B cell (primary cell): ENCODE measurements around the gene PCDH1. TPM values are rescaled to one million over a fixed set of nuclear protein-coding genes. Genes with fewer than 3 reads are reported as not detected.

ENCODE experiments used
- ATAC-seq: fragments of 200-7000 bp; cut with Tn5 transposase; one replicate; pipeline ENCODE4 v1.10.0; 2021; ENCODE audit warnings: low read depth, mild to moderate bottlenecking, moderate number of reproducible peaks, moderate library complexity
- CTCF ChIA-PET: fragments of 350-600 bp; sonication (Branson Sonifier 250); formaldehyde crosslinking; loops from one replicate; lab custom pipeline; 2021; ENCODE audit warnings: antibody characterized with exemption, inconsistent platforms; lab: Charles Lee
- POLR2A ChIA-PET: fragments of 350-600 bp; sonication (Branson Sonifier 250); formaldehyde crosslinking; loops from one replicate; lab custom pipeline; 2021; ENCODE audit warnings: antibody characterized with exemption; lab: Charles Lee
- DNase-seq: peaks from one replicate; pipeline ENCODE4 v3.0.0; 2013
- H2AFZ ChIP-seq: 2 replicates; pipeline ENCODE4 v1.6.1; 2012; ENCODE audit warnings: mild to moderate bottlenecking, low read depth, low read length; ENCODE audit not compliant: insufficient read depth, poor library complexity, severe bottlenecking
- H3K27ac ChIP-seq, 2 donors: 1 replicate in 1 of 2; 2 replicates in 1 of 2; pipeline ENCODE4 v1.5.1; 2012 to 2013; ENCODE audit warnings: low read length in 2 of 2, mild to moderate bottlenecking in 2 of 2, moderate library complexity in 1 of 2
- H3K27me3 ChIP-seq, 4 experiments: fragments of 200-600 bp in 1 of 4; sonication (generic) in 1 of 4; replicated peaks in 1 of 4; 1 replicate in 2 of 4; 2 replicates in 2 of 4; pipeline versions ENCODE4 v1.6.1 to v1.7.0; 2013 to 2016; ENCODE audit warnings: low read length in 3 of 4, mild to moderate bottlenecking in 2 of 4, mixed read lengths in 1 of 4, moderate library complexity in 1 of 4; ENCODE audit not compliant: insufficient read depth in 4 of 4, control insufficient read depth in 3 of 4; ENCODE audit errors: control extremely low read depth in 1 of 4
- H3K36me3 ChIP-seq, 2 experiments: replicated peaks in 1 of 2; 1 replicate in 1 of 2; 2 replicates in 1 of 2; pipeline versions ENCODE4 v1.6.1 to v1.7.1; 2013; ENCODE audit warnings: low read length in 1 of 2; ENCODE audit not compliant: insufficient read depth in 2 of 2, control insufficient read depth in 1 of 2; ENCODE audit errors: control extremely low read depth in 1 of 2, extremely low read depth in 1 of 2
- H3K4me1 ChIP-seq, 2 donors: fragments of 200-600 bp in 1 of 2; sonication (generic) in 1 of 2; 1 replicate in 1 of 2; 2 replicates in 1 of 2; pipeline versions ENCODE4 v1.5.1 to v1.6.1; 2013 to 2017; ENCODE audit warnings: low read length in 2 of 2; ENCODE audit not compliant: control insufficient read depth in 2 of 2, insufficient read depth in 2 of 2
- H3K4me2 ChIP-seq: replicated peaks from 2 replicates; pipeline ENCODE3; 2012; ENCODE audit warnings: mild to moderate bottlenecking, low read depth, low read length; ENCODE audit not compliant: poor library complexity, severe bottlenecking
- H3K4me3 ChIP-seq, 5 experiments: fragments of 200-600 bp in 1 of 5; sonication (generic) in 1 of 5; 1 replicate in 3 of 5; 2 replicates in 2 of 5; pipeline versions ENCODE4 v1.5.1 to v1.7.0; 2011 to 2016; ENCODE audit warnings: low read length in 4 of 5, mild to moderate bottlenecking in 4 of 5, low read depth in 2 of 5, control low read depth in 1 of 5, moderate library complexity in 1 of 5; ENCODE audit not compliant: insufficient read depth in 1 of 5; ENCODE audit errors: control extremely low read depth in 1 of 5, extremely low read depth in 1 of 5
- H3K79me2 ChIP-seq: fragments of 200-600 bp; sonication (generic); one replicate; pipeline ENCODE4 v1.6.0; 2016; ENCODE audit warnings: low read length; ENCODE audit not compliant: control insufficient read depth, insufficient read depth
- H3K9ac ChIP-seq: fragments of 200-600 bp; sonication (generic); 2 replicates; pipeline ENCODE4 v1.6.1; 2017; ENCODE audit warnings: mild to moderate bottlenecking, low read length, moderate library complexity
- H3K9me3 ChIP-seq, 3 donors: one replicate each; pipeline versions ENCODE4 v1.6.1 to v1.7.1; 2013; ENCODE audit warnings: low read length in 2 of 3; ENCODE audit not compliant: control insufficient read depth in 2 of 3, insufficient read depth in 1 of 3; ENCODE audit errors: control extremely low read depth in 1 of 3
- H4K20me1 ChIP-seq: 2 replicates; pipeline ENCODE4 v1.6.0; 2012; ENCODE audit warnings: mild to moderate bottlenecking, low read length; ENCODE audit not compliant: insufficient read depth, control insufficient read depth, poor library complexity, severe bottlenecking
- H3K27ac Mint-ChIP-seq: one replicate; pipeline ENCODE4 v1.8.0; 2021; ENCODE audit warnings: mixed read lengths
- H3K27me3 Mint-ChIP-seq: one replicate; pipeline ENCODE4 v1.8.0; 2021; ENCODE audit warnings: mixed read lengths
- H3K4me1 Mint-ChIP-seq: one replicate; pipeline ENCODE4 v1.8.0; 2021; ENCODE audit warnings: mixed read lengths
- H3K4me3 Mint-ChIP-seq: one replicate; pipeline ENCODE4 v1.8.0; 2021; ENCODE audit warnings: mixed read lengths
- H3K9me3 Mint-ChIP-seq: one replicate; pipeline ENCODE4 v1.8.0; 2022; ENCODE audit warnings: mixed read lengths; ENCODE audit not compliant: insufficient read depth
- EZH2 ChIP-seq: IDR thresholded peaks from 2 replicates; pipeline ENCODE4 v1.6.1; 2012; ENCODE audit warnings: borderline replicate concordance, low read depth, mild to moderate bottlenecking, moderate library complexity, low read length; ENCODE audit not compliant: insufficient read depth, poor library complexity, severe bottlenecking
- WGBS: methylation state at CpG from one replicate; pipeline ENCODE4 v1.1.5; 2013; ENCODE audit warnings: missing lambda C conversion rate; ENCODE audit not compliant: insufficient coverage; 5-methylcytosine and 5-hydroxymethylcytosine counted together
- intact Hi-C: fragments of 100-400 bp; cut with micrococcal nuclease; formaldehyde crosslinking; loops from one replicate; pipeline ENCODE4 v1.10.0; 2022
- polyA plus RNA-seq: library from polyadenylated mRNA; depleted of rRNA; stranded (reverse); fragments of >200 nt; gene quantifications from 2 replicates; pipeline ENCODE4 v1.2.3, GENCODE V29; 2012
- total RNA-seq, 2 donors: library from RNA; stranded (reverse); fragments of 120-200 nt in 1 of 2; gene quantifications; 1 replicate in 1 of 2; 2 replicates in 1 of 2; pipeline versions ENCODE4 v1.2.3 to v1.2.4, GENCODE V29; 2013 to 2022
- TF ChIP-seq, protein P1 (sequence below): fragments of 200-600 bp; IDR thresholded peaks from one replicate; pipeline ENCODE4 v1.8.0; 2022; ENCODE audit warnings: antibody characterized with exemption, mild to moderate bottlenecking

The PCDH1 gene
- total and polyA plus RNA-seq, 2 donors (not counting 1 experiment from before 2014, with no cell fraction given): 0.06 TPM; not detected in 1

DNA sequence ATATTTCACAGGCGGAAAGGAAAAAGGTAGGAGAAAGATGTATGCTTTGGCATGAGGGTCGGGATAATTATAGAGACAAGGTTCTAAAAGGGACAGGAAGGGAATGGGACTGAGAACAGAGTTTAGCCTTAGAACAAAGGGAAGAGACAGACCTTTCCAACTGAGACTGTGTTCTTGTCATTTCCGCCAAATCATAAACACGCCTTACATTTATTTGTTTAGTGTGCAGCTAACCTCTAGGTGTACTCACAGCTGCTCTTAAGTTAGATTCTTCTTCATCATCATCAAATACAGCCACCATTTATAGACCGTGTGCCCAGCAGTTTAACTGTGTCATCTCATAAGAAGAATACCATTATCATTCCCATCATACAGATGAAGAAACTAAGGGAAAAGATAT lies 39.5 kb upstream of the PCDH1 start:
- no peaks in the 10 kb centered on the region for H3K79me2 ChIP-seq
- H3K4me2 ChIP-seq: no peak overlapping the region
- Mint-ChIP-seq H3K4me3 (no peak overlapping the region), H3K9me3 (no peaks in the 10 kb centered on the region), H3K27ac (no peak overlapping the region), H3K4me1 (peaks cover 41% of the 10 kb centered on the region), H3K27me3 (no peaks in the 10 kb centered on the region)
- 50% methylated on average over 2 of the region's 5 CpGs for WGBS
- no peaks in the 10 kb centered on the region for H3K36me3 ChIP-seq
- H2AFZ ChIP-seq: no peak overlapping the region
- H3K4me3 ChIP-seq: no peak overlapping the region
- ChIA-PET POLR2A (no interaction called here), CTCF (interaction anchor here (1.6 to 2.7 kb wide), 2 partner anchors 37 to 42 kb away, joined by 4 to 16 read pairs; no protein-coding TSS in a partner anchor)
- no peaks in the 10 kb centered on the region for H4K20me1 ChIP-seq
- H3K27ac ChIP-seq: no peak overlapping the region
- intact Hi-C loops: no loop called here
- H3K4me1 ChIP-seq: peaks cover 26 to 34% of the 10 kb centered on the region in 2 donors
- no peak for TF ChIP-seq EZH2
- TF ChIP-seq, protein P1, sequence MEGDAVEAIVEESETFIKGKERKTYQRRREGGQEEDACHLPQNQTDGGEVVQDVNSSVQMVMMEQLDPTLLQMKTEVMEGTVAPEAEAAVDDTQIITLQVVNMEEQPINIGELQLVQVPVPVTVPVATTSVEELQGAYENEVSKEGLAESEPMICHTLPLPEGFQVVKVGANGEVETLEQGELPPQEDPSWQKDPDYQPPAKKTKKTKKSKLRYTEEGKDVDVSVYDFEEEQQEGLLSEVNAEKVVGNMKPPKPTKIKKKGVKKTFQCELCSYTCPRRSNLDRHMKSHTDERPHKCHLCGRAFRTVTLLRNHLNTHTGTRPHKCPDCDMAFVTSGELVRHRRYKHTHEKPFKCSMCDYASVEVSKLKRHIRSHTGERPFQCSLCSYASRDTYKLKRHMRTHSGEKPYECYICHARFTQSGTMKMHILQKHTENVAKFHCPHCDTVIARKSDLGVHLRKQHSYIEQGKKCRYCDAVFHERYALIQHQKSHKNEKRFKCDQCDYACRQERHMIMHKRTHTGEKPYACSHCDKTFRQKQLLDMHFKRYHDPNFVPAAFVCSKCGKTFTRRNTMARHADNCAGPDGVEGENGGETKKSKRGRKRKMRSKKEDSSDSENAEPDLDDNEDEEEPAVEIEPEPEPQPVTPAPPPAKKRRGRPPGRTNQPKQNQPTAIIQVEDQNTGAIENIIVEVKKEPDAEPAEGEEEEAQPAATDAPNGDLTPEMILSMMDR: no peak
- H3K9ac ChIP-seq: no peak overlapping the region
- peaks cover 0 to 5% (median 1%) of the 10 kb centered on the region in 4 experiments for H3K27me3 ChIP-seq
- DNase-seq (no peak), ATAC-seq (no peak)
- no peaks in the 10 kb centered on the region for H3K9me3 ChIP-seq

DNA sequence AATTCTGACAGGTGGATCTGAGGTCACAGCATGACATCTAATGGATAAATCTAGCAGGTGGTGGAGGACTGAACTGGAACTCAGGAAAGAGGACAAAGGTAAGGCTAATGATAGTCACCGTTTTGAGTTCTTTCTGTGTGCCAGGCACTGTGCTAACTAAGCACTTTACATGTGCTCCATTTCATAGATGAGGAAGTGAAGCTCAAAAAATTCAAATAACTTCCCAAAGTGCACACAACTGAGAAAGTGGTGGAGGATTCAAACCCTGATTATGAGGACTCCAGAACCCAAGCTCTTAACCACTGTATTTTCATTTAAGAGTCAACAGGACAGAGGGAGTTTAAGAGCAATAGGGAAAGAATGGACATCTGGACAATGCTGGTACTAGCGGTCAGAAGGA lies 38.3 kb upstream of the PCDH1 start:
- WGBS: 85% methylated on average over 1 of the region's 2 CpGs
- Histone ChIP-seq H3K4me1 (peaks cover 24 to 32% of the 10 kb centered on the region in 2 donors), H3K79me2 (no peaks in the 10 kb centered on the region), H3K4me2 (peak overlapping the region; percentile 25), H3K36me3 (no peaks in the 10 kb centered on the region), H4K20me1 (no peaks in the 10 kb centered on the region), H3K4me3 (no peak overlapping the region), H3K27me3 (peaks cover 0 to 5% (median 3%) of the 10 kb centered on the region in 4 experiments), H3K27ac (no peak overlapping the region), H2AFZ (peak overlapping the region; percentile 58), H3K9ac (no peak overlapping the region), H3K9me3 (no peaks in the 10 kb centered on the region)
- POLR2A ChIA-PET: interaction anchor here (0.9 kb wide), 1 partner anchor 52 kb away, joined by 3 read pairs; the partner anchor contains the start of gene RNF14
- intact Hi-C loops: no loop called here
- H3K4me1 Mint-ChIP-seq: peaks cover 41% of the 10 kb centered on the region
- peaks cover 3% of the 10 kb centered on the region for H3K27me3 Mint-ChIP-seq
- H3K9me3 Mint-ChIP-seq: no peaks in the 10 kb centered on the region
- H3K27ac Mint-ChIP-seq: no peak overlapping the region
- no peak for TF ChIP-seq EZH2
- no peak overlapping the region for H3K4me3 Mint-ChIP-seq
- no peak for DNase-seq
- CTCF ChIA-PET: interaction anchor here (0.9 to 3.8 kb wide), 6 partner anchors 26 to 365 kb away, joined by 3 to 16 read pairs (median 5); partner anchors contain the start of genes PCDH1 and RNF14
- no peak for ATAC-seq
